Lower lobe of right lung (tissue), 2 donors: ENCODE results near the gene SASS6. TPM values are rescaled to one million over a fixed set of nuclear protein-coding genes. Genes with fewer than 3 reads are reported as not detected.

Experiments
- ATAC-seq, 2 donors: fragments of 200-7000 bp; cut with Tn5 transposase; one replicate each; pipeline ENCODE4 v1.9.1; 2020 to 2022; ENCODE audit warnings: mild to moderate bottlenecking in 2 of 2, moderate library complexity in 2 of 2
- DNase-seq: peaks from one replicate; pipeline ENCODE4 v3.0.0-alpha.2; 2020
- H3K27ac ChIP-seq: fragments of 200-600 bp; one replicate; pipeline ENCODE4 v1.8.0; 2022
- H3K27me3 ChIP-seq: fragments of 200-600 bp; one replicate; pipeline ENCODE4 v1.8.0; 2022; ENCODE audit warnings: low read depth
- H3K36me3 ChIP-seq: fragments of 200-600 bp; one replicate; pipeline ENCODE4 v1.8.0; 2022; ENCODE audit warnings: mild to moderate bottlenecking
- H3K4me1 ChIP-seq: fragments of 200-600 bp; one replicate; pipeline ENCODE4 v1.8.0; 2022
- H3K4me3 ChIP-seq: fragments of 200-600 bp; one replicate; pipeline ENCODE4 v1.8.0; 2022; ENCODE audit warnings: mild to moderate bottlenecking
- H3K9me3 ChIP-seq: fragments of 200-600 bp; one replicate; pipeline ENCODE4 v1.8.0; 2022
- intact Hi-C: fragments of 100-400 bp; cut with DNase I; formaldehyde crosslinking; loops from one replicate; pipeline ENCODE4 v1.11.0; 2022
- total RNA-seq: library from RNA; stranded (reverse); fragmentation: NEBNext Ultra II Directional; extraction: Animal tissue kit (Norgen Biotek cat#: 25700); gene quantifications from one replicate; pipeline ENCODE4 v1.2.1, GENCODE V29; 2021
- TF ChIP-seq, protein P1 (sequence below): fragments of 200-600 bp; IDR thresholded peaks from one replicate; pipeline ENCODE4 v1.8.0; 2022; ENCODE audit warnings: antibody characterized with exemption, mild to moderate bottlenecking
- donor health status: DM: no; HTN: yes; CAD: no; lungs with severe emphysema.

SASS6 gene
- total RNA-seq, 1 donor from 2014 or later: 3.0 TPM

DNA sequence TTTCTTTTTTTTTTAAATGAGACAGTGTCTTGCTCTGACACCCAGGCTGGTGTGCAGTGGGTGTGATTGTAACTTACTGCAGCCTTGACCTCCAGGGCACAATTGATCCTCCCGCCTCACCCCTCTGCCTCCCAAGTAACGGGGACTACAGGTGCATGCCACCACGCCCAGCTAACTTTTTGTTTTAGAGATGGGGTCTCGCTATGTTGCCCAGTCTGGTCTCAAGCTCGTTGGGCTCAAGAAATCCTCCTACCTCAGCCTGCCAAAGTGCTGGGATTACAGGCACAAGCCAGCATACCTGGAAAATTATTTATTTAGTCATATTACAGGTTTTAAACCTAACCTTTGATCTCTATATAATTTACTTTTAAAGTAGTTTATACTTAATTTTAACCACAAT, 32.0 kb upstream of the SASS6 start:
- Histone ChIP-seq H3K4me1 (no peaks in the 10 kb centered on the region), H3K9me3 (no peaks in the 10 kb centered on the region), H3K27ac (no peak overlapping the region), H3K27me3 (no peaks in the 10 kb centered on the region), H3K4me3 (no peak overlapping the region), H3K36me3 (no peaks in the 10 kb centered on the region)
- ATAC-seq (no peak), DNase-seq (no peak)
- TF ChIP-seq, protein P1, sequence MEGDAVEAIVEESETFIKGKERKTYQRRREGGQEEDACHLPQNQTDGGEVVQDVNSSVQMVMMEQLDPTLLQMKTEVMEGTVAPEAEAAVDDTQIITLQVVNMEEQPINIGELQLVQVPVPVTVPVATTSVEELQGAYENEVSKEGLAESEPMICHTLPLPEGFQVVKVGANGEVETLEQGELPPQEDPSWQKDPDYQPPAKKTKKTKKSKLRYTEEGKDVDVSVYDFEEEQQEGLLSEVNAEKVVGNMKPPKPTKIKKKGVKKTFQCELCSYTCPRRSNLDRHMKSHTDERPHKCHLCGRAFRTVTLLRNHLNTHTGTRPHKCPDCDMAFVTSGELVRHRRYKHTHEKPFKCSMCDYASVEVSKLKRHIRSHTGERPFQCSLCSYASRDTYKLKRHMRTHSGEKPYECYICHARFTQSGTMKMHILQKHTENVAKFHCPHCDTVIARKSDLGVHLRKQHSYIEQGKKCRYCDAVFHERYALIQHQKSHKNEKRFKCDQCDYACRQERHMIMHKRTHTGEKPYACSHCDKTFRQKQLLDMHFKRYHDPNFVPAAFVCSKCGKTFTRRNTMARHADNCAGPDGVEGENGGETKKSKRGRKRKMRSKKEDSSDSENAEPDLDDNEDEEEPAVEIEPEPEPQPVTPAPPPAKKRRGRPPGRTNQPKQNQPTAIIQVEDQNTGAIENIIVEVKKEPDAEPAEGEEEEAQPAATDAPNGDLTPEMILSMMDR: no peak
- intact Hi-C loops: no loop called here

DNA sequence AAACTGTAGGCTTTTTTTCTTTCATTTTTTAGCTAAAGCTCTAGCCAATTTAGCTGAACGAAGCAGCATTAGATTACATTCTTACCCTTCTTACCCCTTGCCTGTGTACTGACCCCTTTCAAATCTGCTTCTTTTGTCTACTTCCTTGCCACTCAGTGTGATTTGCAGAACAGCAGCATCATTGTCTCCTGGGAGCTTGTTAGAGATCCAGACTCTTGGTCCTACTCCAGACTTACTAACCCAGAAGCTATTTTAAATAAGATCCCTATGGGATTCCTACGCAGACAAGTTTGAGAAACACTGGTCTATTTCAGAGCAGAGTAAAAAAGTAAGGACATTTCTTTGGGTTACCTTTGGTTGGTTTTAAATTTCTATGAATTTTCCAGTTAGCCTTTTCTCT, 31.5 kb upstream of the SASS6 start:
- TF ChIP-seq, protein P1: no peak
- Histone ChIP-seq H3K4me1 (no peaks in the 10 kb centered on the region), H3K27ac (no peak overlapping the region), H3K9me3 (no peaks in the 10 kb centered on the region), H3K27me3 (no peaks in the 10 kb centered on the region), H3K36me3 (no peaks in the 10 kb centered on the region), H3K4me3 (no peak overlapping the region)
- intact Hi-C loops: no loop called here
- no peak for DNase-seq
- ATAC-seq: no peak

DNA sequence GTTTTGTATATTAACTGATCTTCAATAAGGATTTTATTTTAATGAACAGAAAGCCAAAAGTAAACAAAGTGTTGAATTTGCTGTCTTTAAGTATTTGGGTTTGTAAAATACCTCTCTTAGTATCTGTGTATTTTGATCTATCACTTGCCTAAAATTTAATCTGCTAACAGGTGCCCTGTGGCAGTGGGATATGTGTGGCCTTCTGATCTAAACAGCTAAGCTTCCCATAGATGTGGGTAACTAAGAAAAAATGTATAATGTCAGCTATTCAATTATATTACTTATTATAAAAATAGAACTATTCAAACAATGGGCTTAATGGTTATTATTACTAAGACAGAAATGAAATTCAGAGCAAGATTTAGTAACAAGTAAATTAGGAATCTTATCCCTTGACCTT, 30.2 kb upstream of the SASS6 start:
- Histone ChIP-seq H3K27ac (no peak overlapping the region), H3K4me3 (no peak overlapping the region), H3K27me3 (no peaks in the 10 kb centered on the region), H3K9me3 (no peaks in the 10 kb centered on the region), H3K36me3 (no peaks in the 10 kb centered on the region), H3K4me1 (no peaks in the 10 kb centered on the region)
- no peak for DNase-seq
- TF ChIP-seq, protein P1: no peak
- ATAC-seq: no peak
- intact Hi-C loops: no loop called here

DNA sequence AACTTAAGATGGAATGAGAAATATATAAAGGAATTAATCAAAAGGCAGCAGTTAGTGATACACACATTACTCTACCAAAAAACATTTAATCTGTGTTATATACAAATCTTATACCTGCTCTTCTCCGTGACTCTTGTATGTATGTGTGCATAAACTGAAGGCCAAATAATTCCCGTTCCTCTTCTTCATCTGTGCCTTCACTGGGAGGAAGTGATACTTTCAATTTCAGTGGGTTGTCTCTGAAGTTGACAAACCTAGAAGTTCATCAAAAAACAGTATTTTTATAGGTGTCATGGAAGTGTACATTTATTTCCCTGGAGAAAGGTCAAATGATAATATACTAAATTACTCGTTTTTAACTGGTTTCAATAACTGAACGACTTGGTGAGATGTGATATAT, 19.5 kb upstream of the SASS6 start:
- H3K36me3 ChIP-seq: peaks cover 28% of the 10 kb centered on the region
- H3K9me3 ChIP-seq: no peaks in the 10 kb centered on the region
- DNase-seq: no peak
- TF ChIP-seq, protein P1: no peak
- no peaks in the 10 kb centered on the region for H3K4me1 ChIP-seq
- intact Hi-C loops: no loop called here
- no peak overlapping the region for H3K27ac ChIP-seq
- H3K27me3 ChIP-seq: no peaks in the 10 kb centered on the region
- H3K4me3 ChIP-seq: no peak overlapping the region
- ATAC-seq: no peak

- no peaks in the 10 kb centered on the region for H3K4me1 ChIP-seq
- TF ChIP-seq, protein P1: no peak
- no peaks in the 10 kb centered on the region for H3K9me3 ChIP-seq
- no peaks in the 10 kb centered on the region for H3K27me3 ChIP-seq
- intact Hi-C loops: no loop called here
- H3K36me3 ChIP-seq: peaks cover 34% of the 10 kb centered on the region
- DNase-seq: no peak
- ATAC-seq: no peak
- H3K4me3 ChIP-seq: no peak overlapping the region
- no peak overlapping the region for H3K27ac ChIP-seq
Observed at GRCh38 chr1:100151679-100152078, 18.9 kb upstream of the SASS6 start.

- intact Hi-C loops: no loop called here
- Histone ChIP-seq H3K9me3 (no peaks in the 10 kb centered on the region), H3K4me1 (no peaks in the 10 kb centered on the region), H3K27ac (no peak overlapping the region), H3K4me3 (no peak overlapping the region), H3K36me3 (peaks cover 72% of the 10 kb centered on the region), H3K27me3 (no peaks in the 10 kb centered on the region)
- no peak for ATAC-seq
- no peak for DNase-seq
- TF ChIP-seq, protein P1: no peak
Observed at GRCh38 chr1:100147875-100148274, 15.1 kb upstream of the SASS6 start.
